EL (cell line): ENCODE data around the gene CTDNEP1.

Source experiments
- DNase-seq: peaks from one replicate; pipeline ENCODE4 v3.0.0-alpha.2; 2016

Gene CTDNEP1

DNA sequence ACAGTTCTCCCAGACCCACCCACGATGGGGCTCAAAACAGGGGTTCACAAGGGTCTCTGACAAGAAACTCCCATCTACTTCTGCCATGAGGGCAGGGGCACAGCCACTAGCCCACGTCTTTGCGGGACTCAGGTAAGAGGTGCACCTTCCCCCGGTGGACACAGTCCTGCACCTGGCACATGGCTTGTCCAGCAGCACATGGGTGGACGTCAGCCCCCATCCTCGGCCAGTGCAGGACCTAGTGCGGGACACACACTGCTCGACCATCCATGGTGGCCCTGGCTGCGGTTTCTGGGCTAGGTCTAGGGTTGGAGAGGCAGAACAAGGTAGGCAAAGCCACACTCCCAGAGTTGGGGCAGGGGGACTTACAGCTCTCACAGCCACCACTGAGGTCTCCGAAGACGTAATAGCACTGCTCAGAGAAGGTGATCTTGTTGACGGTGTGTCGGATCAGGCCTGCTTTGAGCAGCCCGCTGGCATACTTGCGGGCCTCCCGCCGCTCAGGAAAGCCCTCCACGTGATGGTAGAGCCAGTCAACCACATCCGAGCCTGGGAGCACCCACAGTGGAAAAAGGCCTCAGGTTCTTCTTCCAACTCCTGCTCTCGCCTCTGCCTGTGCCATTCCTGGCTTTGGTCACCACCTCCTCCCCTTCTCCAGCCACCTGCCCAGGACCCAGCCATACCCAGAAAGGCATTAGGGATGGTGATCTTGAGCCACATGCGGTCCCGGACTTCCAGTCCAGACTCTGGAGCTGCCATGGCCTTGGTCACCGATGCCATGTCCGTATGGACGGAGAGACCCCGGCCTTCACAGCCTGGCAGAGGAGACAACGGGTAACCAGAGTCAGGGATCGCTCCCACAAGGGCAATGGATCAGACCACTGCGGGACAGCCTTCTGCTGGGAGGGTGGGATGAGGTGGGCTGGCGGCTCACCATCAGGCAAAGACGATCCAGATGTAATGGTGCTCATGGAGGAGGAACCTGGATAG lies 24.5 kb downstream of the CTDNEP1 start:
- no peak for DNase-seq

DNA sequence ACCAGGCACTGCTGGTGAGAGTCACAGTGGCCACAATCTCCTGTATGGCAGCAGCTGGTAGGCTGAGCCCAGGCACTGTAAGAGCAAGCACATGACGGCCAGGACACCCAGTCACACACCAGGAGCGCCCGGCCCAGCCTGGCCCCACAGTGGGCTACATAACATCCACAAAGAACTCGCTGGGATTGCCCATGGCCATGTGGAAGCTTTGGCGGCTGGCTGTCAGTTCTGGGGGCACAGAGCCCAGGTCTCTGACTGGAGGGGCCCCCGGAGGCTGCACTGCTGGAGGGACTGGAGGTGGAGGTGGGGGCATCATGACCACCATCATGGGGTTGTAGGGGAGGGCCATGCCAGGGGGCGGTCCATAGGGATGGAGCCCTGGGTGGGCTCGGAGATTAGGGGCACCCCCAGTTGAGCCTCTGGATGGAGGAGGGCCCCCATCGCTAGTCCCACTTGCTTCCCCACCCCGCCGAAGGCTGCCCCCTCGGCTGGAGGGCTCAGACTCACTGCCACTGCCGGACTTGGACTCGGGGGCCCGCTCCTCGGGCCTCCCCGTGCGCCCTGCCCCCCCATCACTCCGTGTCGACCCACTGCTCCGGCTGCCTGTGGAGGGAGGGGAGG lies 25.7 kb downstream of the CTDNEP1 start:
- no peak for DNase-seq

DNA sequence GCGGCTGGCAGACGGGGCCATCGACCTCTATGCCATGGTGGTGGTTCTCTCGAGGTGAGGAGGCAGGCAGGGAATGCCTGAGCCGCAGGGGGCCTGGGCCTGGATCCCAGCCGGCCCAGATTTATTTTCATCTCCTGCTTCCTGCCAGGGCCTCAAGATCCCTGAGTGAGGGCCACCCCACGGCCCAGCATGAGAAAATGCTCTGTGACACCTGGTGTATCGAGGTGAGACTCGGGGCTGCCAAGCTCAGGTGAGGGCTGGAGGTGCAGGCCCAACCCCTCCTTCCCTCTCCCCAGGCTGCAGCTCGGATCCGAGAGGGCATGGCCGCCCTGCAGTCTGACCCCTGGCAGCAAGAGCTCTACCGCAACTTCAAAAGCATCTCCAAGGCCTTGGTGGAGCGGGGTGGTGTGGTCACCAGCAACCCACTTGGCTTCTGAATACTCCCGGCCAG lies 26.8 kb downstream of the CTDNEP1 start:
- no peak for DNase-seq

DNA sequence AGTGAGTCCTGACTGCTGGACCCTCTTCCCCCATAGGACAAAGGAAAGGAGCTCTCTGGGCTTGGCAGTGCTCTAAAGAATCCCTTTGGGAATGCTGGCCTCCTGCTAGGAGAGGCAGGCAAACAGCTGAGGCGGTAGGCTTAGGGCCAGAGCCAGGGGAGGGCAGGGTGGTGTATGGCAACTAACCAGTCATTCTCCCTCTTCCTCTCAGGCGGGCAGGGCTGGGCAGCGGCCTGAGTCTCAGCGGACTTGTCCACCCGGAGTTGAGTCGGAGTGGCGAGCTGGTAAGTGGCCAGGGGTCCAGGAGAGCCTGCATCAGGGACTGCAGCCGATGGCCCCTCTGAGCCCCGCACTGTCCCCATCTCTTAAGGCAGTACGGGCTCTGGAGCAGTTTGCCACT lies 27.4 kb downstream of the CTDNEP1 start:
- no peak for DNase-seq

DNA sequence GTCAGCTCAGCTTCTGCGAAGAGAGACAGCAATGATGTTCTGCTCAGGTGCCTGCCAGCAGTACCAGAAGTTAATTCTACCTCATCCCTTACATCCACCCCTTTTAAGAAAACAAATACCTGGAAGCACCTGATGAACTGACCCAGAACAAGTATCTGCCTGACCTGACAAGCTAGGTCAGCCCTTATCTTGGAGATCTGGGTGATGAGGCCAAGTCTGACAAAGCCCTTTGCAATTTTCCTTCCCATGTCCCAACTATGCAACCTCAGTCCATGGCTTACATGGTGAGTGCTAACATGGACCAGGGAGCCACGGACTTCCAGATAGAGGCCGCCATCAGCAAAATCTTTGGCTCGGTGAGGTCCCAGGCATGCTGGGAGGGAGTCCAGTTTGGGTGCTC lies 28.2 kb downstream of the CTDNEP1 start:
- DNase-seq = no peak

DNA sequence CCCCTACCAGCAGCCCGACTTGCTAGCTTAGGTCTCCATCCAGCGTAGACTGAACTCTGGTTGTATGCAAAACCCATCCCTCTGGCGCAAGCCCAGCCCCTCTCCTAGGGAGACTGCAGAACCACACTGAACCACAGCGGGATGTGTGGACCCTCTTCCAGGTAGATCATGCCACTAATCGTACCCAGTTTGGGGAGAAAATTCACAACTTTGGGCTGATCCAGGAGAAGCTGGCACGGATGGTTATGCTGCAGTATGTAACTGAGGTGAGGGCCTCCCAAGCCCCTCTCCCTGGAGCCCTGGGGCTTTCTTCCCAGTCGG lies 28.6 kb downstream of the CTDNEP1 start:
- no peak for DNase-seq

DNA sequence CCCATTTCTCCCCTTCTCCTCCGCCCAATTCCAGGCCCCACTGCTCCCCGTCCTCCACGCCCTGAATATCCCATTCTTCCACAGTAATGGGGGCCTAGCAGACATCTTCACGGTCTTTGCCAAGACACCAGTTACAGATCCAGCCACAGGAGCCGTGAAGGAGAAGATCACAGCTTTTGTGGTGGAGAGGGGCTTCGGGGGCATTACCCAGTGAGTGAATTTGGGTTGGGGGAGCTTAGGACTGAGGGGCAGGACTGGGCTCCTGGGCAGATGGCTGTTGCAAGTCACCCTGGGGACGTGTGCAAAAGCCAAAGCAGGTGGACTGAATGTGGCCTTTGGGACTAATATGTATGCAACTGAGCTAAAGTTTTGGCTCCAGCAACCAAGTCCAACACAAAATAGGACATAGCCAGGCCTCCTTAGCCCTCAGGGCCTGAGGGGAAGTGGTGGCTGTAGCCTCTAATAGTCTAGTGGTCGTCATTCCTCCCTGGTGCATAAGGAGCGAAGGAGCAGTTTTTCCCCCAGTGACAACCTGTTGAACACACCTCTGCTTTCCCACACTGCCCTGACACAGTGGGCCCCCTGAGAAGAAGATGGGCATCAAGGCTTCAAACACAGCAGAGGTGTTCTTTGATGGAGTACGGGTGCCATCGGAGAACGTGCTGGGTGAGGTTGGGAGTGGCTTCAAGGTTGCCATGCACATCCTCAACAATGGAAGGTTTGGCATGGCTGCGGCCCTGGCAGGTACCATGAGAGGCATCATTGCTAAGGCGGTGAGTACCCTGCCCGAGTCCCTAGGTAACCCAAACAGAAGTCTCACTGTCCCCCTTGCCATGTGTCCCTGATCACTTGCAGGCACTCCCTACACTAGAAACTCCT lies 29.2 kb downstream of the CTDNEP1 start:
- no peak for DNase-seq

DNA sequence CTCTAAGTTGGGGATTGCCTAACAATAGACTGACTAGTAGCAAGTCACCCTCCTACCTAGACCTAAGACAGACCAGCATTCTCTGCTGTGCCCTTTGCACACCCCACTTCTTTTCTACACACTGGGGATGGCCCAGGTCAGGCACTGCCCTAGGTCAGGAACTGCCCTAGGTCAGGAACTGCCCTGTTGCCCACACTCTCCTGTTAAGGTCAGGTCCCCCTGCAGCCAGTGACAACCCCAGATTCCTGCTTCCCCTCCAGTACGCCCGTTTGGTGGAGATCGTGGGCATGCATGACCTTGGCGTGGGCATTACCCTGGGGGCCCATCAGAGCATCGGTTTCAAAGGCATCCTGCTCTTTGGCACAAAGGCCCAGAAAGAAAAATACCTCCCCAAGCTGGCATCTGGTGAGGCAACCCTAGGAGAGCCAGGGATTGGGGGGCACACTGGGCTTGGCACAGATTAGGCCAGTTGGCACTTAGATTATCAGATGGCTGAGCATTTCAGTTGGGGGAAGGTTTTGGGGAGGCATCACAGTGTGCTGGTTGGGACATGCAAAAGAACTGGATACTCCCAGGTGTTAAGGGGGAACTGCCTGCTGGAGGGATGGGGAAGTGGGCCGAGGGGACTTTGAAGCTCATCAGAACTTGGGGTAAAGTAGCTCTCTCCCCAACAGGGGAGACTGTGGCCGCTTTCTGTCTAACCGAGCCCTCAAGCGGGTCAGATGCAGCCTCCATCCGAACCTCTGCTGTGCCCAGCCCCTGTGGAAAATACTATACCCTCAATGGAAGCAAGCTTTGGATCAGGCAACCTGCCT lies 30.0 kb downstream of the CTDNEP1 start:
- no peak for DNase-seq

DNA sequence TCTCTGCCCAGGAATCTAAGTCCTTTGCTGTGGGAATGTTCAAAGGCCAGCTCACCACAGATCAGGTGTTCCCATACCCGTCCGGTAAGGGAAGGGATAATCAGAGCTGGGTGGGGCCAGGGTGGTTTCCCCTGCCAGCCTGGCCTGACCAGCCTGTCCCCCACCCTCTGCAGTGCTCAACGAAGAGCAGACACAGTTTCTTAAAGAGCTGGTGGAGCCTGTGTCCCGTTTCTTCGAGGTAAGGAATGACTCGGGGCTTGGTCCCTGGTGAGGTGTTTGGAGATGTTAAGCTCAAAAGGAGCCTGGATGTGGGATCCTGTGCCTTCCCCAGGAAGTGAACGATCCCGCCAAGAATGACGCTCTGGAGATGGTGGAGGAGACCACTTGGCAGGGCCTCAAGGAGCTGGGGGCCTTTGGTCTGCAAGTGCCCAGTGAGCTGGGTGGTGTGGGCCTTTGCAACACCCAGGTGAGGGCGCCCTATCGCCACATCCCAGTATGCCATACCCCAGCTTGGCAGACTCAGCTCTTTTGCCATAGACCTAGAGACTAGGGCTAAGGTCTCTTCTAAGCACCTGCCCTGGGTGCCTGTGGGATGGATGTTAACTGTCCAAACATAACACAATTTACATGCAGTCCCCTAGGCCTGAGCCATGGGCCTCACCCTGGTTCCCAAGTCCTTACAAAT lies 30.8 kb downstream of the CTDNEP1 start:
- DNase-seq = peak; percentile 68

DNA sequence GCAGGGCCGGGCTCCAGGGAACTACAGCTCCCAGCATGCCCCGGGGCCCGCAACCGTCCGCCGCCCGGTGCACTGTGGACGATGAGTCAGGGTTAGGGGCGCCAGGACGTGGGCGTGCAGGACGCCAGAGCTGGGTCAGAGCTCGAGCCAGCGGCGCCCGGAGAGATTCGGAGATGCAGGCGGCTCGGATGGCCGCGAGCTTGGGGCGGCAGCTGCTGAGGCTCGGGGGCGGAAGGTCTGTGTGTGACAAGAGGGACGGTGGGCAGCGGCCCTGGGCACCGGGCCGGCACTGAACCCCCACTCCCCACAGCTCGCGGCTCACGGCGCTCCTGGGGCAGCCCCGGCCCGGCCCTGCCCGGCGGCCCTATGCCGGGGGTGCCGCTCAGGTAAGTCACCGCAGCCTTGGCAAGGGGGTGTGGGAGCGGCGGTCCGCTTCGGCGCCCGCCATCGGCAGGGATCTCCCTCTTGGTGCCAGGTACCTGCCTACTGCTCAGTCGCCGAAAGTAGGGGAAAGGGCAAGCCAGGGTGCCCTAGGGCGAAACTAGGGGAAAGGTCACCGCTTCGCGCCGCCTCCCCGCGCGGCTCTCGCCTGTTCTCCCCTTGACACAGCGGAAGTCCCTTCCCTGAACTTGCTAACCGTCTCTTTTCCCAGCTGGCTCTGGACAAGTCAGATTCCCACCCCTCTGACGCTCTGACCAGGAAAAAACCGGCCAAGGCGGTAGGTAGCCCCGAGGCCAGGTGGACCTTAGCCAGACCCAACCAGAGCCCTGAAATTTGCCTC lies 31.5 kb downstream of the CTDNEP1 start, which contains the start of the genes ACADVL and DLG4:
Gene ACADVL (plus strand): TSS at position 127 of the 781 bp plus-strand sequence. CDS start 47 bp downstream, at position 174.
Gene DLG4 (minus strand): TSS at position 25 of the 781 bp plus-strand sequence.
- DNase-seq = peak; percentile 93

DNA sequence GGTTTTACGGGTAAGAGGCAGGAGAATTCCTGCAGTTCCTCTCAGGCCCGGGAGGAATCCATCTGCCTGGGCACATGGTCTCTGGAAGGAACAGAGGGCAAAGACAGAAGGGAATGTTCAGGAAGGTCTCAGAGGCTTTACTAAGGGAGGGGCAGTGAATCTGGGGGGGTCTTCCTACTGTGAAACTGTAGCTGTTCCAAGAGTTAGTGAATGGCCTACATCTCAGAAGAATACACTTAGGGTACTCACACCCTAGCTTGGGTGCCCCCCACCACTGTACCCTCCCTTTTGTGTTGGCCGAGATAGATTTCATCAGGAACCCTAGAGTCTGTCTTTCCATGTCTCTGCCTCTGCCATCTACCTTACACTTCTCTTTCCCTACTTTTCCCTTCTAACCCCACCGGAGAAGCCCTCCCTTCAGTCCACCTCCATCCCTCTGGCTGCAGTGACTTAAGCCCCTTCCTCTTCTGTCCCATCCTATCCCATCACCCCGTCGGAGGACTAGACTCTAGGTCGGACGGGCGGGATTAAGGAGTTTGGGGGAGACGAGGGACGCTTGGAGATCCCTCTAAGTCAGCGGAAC lies 32.2 kb downstream of the CTDNEP1 start:
- peak; percentile 38 for DNase-seq

DNA sequence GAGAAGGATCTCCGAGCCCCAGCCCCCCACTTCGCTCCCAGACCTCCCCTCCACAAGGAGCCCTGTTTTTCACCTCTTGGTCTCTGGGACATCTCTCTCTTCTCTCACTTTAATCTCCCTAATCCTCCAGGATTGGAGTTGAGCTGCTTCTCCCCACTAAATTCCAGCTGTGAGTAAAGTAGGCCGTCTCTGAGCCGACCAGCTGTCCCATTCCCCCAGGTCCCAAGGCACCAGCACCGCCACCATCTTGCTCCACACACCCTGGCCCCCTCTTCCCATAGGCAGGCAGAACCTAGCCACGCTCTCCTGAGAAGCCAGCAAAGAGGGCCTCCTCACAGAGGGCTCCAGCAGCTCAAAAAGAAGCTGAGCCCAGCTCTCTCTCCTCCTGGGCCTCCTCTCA lies 32.8 kb downstream of the CTDNEP1 start:
- DNase-seq = no peak

DNA sequence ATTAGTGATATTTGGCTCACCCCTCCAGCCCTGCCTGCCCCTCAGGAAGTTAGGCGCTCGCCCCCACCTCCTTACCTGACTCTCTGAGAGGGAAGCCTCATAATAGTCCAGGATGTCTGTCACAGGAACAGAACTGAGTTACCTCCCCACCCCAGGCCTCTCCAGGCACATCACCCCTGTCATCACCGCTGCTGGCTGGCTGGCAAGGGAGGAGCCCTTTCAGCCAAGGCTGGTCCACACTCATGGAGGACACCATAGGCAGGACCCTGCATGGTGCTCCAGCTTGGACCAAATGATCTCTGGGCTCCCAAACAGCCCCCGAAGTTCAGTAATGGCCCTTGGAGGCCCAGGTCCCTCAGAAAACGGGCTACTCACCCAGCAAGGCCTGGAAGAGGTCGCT lies 33.4 kb downstream of the CTDNEP1 start:
- no peak for DNase-seq

DNA sequence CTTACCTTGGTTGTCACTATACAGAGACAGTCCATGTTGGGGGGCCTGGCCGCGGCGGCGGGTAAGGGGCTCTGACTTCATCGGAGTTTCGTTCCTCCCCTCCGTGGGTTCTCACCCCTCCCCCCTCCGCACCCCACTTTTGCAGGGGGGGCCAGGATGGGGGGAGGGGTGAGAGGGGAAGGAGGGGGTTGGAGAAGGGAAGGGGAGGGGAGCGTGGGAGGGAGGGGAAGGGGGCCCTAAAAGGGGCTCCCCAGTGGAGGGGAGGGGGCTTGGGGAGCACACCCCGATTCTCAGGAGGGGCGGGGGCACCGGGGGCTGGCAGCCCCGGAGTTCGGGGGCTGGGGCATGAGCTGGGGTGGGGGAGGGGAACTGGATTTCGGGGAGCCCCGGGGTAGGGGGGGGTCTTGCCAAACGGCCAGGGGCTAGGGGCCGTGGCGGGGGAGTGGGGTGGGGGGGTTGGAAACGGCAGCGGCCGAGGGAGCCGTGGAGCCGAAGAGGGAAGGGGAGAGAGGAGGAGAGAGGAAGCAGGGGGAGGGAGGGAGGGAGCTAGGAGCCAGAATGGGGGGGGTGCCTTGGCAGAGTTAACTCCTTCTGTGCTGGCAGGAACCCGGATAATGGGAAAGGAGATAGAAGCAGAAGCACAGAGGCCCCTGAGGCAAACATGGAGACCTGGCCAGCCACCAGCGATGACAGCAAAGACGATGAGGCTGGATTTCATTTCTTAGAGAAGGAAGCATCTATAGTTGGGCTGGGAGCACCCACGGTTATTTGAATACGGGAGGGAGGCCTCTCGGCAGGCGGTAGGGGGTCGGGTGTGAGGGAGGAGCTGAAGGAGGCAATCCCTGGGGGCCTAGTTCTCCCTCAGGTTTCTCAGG lies 34.2 kb downstream of the CTDNEP1 start:
- peak; percentile 73 for DNase-seq

DNA sequence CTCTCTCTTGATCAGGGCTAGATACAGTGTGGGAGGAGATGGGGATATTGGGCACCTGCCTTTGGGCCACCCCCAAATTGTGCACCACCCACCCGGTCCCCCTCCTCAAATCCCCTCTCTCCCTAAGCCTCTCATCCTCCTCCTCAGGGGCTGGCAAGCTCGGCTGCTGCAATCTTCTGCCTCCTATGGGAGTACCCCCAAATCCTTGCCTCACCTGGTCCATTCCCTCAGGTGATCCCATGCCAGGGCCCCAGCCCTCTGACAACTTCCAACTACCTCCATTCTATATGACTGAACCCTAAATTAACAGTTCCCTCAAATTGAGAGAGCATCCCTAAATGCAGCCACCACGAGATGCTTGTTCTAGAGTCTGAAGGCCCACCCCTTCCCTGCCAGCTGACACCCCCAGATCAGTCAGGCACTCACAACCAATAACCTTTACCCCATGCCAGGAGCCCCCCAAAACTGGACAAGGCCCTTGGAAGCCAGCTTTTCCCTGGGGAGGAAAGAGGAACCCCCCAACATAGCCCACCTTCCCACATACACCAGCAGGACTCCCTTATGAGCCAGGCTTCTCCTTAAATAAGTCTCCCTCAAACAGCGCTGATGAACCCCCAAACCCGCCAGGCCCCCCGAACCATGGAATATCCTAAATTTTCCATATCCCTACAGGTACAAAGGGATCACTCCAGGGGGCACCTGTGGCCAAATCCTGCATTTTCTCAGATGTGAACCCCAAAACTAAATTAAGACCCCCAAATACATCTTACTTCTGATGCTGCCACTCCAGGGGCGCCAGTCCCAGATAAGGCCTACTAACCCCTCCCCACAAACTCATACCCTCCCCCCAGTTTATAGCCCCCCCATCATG lies 35.1 kb downstream of the CTDNEP1 start:
- DNase-seq = no peak

DNA sequence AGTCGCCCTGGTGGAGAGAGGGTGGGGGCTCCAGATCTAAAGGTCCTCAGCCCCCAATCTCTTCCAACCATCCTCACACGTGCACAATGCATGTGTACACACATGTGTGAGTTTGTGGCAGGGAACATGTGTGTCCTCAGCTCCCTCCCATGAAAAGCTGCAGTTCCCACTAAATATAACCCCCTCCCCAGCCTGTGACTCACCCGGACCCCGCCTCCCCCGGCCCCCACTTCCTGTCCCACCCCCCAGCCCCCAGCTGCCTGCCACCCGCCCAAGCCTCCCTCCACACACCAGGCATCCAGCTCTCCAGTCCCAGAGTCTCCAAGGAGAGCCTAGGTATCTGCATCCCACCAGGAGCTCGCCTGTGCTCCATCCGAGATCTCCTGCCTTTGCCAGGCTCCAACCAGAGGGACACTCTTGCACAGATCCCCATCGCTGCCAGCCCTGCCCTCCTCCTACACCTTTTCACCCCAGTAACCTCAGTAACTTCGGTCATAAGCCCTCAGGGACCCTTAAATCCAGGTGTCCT lies 35.8 kb downstream of the CTDNEP1 start:
- DNase-seq = no peak

DNA sequence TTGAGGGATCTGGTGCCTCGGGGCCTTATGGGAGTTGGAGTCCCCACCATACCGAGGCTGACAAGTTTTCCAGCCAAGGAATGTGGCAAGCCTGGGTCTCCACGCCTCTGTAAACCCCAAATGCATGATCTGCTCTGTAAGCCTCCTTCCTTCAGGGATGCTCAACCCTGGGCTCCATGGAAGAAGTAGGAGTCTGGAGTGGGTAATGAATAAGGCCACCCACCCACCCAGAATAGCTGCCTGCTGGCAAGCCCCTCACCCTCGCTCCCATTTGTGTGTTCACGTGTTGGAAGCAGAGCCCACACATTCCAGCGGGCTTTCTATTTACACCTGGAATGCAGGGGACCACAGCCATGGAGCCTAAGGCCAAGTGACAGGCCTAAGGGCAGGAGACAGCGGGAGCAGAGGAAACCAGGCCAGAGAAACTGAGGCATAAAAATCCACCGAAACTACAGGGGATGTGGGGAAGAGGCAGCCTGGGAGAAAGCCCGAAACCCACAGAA lies 36.3 kb downstream of the CTDNEP1 start:
- DNase-seq = no peak
